RWPE1 (cell line): ENCODE data around the gene KRT75.

Source experiments
- CTCF ChIA-PET: fragments of 350-600 bp; sonication (Branson Sonifier 250); formaldehyde crosslinking; extraction: SDS; loops from one replicate; lab custom pipeline; 2021; lab: Yijun Ruan, JAX
- POLR2A ChIA-PET: fragments of 400-600 bp; formaldehyde crosslinking; extraction: SDS; loops from one replicate; lab custom pipeline; 2020; ENCODE audit warnings: antibody characterized with exemption; ENCODE audit not compliant: low non-redundant PET; lab: Yijun Ruan, JAX
- DNase-seq: peaks from one replicate; pipeline ENCODE4 v3.0.0; 2012; ENCODE audit warnings: low spot score
- H3K27ac ChIP-seq: fragments of 450-650 bp; 2 replicates; pipeline ENCODE4 v1.5.1; 2017
- TF ChIP-seq, protein P1 (sequence below): fragments of 450-650 bp; conservative IDR thresholded peaks from 2 replicates; pipeline ENCODE4 v1.5.1; 2017; ENCODE audit warnings: low read depth, mild to moderate bottlenecking

KRT75 gene

DNA sequence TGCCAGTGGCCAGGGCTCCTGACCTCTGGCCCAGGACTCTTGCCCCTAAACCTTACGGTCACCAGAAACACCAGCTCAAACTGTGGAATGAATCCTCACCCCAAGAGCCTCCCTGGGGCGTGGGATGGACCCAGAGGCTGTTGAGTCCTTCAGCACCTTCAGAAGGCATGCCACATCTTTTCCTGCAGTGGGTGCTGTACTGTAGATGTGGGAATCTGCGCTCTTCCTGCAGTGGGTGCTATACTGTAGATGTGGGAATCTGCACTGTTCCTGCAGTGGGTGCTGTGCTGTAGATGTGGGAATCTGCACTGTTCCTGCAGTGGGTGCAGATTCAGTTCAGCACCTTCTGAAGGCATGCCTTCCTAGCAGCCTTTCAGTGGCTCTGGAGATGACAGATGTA, 29.2 kb downstream of the KRT75 start:
- TF ChIP-seq, protein P1, sequence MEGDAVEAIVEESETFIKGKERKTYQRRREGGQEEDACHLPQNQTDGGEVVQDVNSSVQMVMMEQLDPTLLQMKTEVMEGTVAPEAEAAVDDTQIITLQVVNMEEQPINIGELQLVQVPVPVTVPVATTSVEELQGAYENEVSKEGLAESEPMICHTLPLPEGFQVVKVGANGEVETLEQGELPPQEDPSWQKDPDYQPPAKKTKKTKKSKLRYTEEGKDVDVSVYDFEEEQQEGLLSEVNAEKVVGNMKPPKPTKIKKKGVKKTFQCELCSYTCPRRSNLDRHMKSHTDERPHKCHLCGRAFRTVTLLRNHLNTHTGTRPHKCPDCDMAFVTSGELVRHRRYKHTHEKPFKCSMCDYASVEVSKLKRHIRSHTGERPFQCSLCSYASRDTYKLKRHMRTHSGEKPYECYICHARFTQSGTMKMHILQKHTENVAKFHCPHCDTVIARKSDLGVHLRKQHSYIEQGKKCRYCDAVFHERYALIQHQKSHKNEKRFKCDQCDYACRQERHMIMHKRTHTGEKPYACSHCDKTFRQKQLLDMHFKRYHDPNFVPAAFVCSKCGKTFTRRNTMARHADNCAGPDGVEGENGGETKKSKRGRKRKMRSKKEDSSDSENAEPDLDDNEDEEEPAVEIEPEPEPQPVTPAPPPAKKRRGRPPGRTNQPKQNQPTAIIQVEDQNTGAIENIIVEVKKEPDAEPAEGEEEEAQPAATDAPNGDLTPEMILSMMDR, result no peak
- CTCF ChIA-PET, result no interaction called here
- H3K27ac ChIP-seq, result no peak overlapping the region
- DNase-seq, result no peak
- POLR2A ChIA-PET, result no interaction called here

DNA sequence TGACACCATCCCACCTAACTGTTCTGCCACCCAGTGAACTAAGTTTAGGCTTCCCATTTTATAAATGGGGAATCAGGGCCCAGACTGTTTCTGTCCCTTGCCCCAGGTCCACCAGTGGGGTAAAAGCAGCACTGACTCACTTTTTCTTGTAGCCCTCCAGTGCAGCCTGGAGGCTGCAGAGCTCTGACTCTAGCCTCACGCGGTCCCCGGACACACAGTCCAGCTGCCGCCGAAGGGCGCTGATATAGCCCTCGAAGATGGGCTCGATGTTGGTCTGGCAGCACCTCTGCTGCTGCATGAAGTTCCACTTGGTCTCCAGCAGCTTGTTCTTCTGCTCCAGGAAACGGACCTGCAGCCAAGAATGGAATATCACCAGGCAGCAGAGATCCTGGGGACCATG, 30.6 kb downstream of the KRT75 start:
- CTCF ChIA-PET, result interaction anchor here (0.6 to 0.7 kb wide), 3 partner anchors 379 to 972 kb away, joined by 3 to 4 read pairs (median 3); no protein-coding TSS in a partner anchor
- POLR2A ChIA-PET, result no interaction called here

DNA sequence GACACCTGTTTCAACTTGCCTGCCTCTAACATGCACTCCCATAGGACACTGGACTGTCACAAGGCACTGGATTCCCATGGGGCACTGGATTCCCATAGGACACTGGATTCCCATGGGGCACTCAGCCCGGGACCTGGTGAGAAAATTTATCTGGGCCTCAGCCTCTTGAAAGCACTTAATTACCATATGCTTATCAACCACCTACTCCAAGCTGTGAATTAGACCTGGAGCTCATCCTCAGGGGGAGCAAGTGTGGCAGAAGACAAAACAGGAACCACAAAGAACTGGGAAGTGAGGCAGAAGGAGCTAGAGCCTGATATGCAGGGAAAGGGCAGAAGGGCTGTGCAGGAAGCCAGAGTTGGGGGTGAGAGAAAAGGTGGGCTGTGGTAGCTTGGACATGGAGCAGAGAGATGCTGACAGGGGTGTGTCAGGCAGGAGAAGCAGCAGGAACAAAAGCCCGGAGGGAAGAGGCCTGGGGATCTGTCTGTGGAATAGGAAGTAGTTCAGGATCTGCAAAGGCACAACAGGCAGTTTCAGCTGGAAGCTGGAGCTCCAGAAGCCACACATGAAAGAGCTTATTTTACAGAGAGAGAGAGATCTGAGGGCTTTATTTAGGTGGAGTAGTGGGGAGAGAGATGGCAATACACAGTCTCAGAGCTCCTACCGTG, 31.2 kb downstream of the KRT75 start:
- CTCF ChIA-PET, result interaction anchor here (0.6 to 0.7 kb wide), 3 partner anchors 30 to 973 kb away, joined by 3 read pairs; no protein-coding TSS in a partner anchor
- POLR2A ChIA-PET, result no interaction called here
- H3K27ac ChIP-seq, result no peak overlapping the region
- TF ChIP-seq, protein P1, result no peak
- DNase-seq, result no peak

More for the DNA sequence above, 30.6 kb downstream of the KRT75 start:
- DNase-seq, result no peak
- TF ChIP-seq, protein P1, result no peak
- no peak overlapping the region for H3K27ac ChIP-seq

GRCh38 chr12:52402377-52402776, 31.8 kb downstream of the KRT75 start:
- TF ChIP-seq, protein P1, result no peak
- H3K27ac ChIP-seq, result no peak overlapping the region
- POLR2A ChIA-PET, result no interaction called here
- DNase-seq, result no peak
- CTCF ChIA-PET, result interaction anchor here (0.7 kb wide), 1 partner anchor 30 kb away, joined by 3 read pairs; no protein-coding TSS in a partner anchor

DNA sequence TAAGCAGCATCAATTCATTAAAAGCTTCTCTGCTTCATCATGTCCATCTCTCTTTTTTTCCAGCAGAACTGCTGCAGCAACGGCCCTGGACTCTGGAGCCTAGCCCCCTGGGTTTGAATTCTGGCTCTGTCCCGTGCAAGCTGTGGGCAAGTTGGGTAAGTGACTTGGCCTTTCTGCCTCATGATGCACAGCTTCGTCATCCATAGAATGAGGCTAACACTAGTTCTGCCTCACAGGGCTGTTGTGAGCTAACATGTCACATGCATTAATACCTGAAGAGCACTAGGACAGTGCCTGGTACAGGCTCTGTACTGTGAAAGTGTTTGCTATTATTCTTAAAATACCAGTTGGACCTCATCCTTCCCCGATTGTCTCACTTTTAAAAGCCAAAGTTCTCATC, 32.2 kb downstream of the KRT75 start:
- CTCF ChIA-PET, result no interaction called here
- H3K27ac ChIP-seq, result no peak overlapping the region
- POLR2A ChIA-PET, result no interaction called here
- TF ChIP-seq, protein P1, result no peak
- no peak for DNase-seq

- ChIA-PET CTCF (no interaction called here), POLR2A (no interaction called here)
- no peak for DNase-seq
- TF ChIP-seq, protein P1, result no peak
- no peak overlapping the region for H3K27ac ChIP-seq
Measured at GRCh38 chr12:52401526-52401925, 32.6 kb downstream of the KRT75 start.
